GM10248 (cell line): ENCODE measurements around the gene BTG2.

Experiments used
- CTCF ChIA-PET: fragments of 300-600 bp; sonication (Branson Sonifier 250); formaldehyde crosslinking; extraction: SDS; loops from one replicate; lab custom pipeline; 2021; ENCODE audit warnings: antibody characterized with exemption; lab: Yijun Ruan, JAX
- POLR2A ChIA-PET: fragments of 350-650 bp; sonication (Branson Sonifier 250); formaldehyde crosslinking; extraction: SDS; loops from one replicate; lab custom pipeline; 2020; ENCODE audit warnings: antibody characterized with exemption; lab: Yijun Ruan, JAX
- DNase-seq: peaks from one replicate; pipeline ENCODE4 v3.0.0; 2012; ENCODE audit errors: extremely low spot score
- CTCF ChIP-seq: IDR thresholded peaks from 2 replicates; pipeline ENCODE4 v1.5.1; 2012; ENCODE audit warnings: mild to moderate bottlenecking, low read depth; ENCODE audit errors: extremely low read depth, missing control alignments, control extremely low read depth

Gene BTG2

GRCh38 chr1:203267912-203268311 lies 37.4 kb upstream of the BTG2 start:
- no peak for DNase-seq
- CTCF ChIA-PET, result interaction anchor here (0.6 to 14.4 kb wide), 78 partner anchors 10 to 459 kb away, joined by 3 to 690 read pairs (median 5); partner anchors contain the start of genes BTG2, FMOD, OPTC and PPFIA4
- TF ChIP-seq CTCF, result no peak
- POLR2A ChIA-PET, result interaction anchor here (1.2 kb wide), 1 partner anchor 39 kb away, joined by 7 read pairs; no protein-coding TSS in a partner anchor

DNA sequence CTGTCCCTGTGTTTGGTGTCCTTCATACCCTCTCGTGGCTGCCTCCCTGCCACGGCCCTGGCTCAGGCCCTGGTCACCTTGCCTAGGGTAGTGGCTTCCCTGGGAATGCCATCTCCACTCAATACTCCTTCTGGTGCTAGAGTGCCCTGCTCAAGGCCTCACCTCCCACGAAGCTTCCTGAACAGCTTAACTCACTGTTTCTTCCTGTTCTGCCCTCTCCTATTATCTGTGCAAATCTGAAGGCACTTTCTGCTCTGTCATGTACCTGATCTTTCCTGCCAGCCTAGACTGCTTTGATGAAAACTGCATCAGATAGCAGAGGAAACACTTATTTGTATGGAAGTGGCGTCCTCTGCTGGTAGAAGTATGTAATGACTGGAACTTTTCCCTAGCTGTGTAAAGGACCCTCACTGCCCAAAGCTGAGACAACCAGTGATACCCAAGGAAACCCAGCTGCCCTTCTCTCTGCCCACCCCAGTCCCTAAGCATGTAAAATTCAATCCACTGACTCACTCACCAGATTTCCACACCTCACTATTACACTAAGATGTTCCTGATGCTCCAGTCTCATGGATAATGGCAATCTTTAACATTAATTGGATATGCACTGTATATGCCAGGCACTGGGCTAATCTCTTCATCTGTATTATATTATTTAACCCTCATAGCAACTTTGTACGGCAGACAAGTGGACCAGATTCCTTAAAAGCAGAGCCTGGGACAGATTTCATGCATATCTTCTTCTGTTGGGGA lies 36.2 kb upstream of the BTG2 start:
- DNase-seq, result peak; percentile 72
- ChIA-PET POLR2A (interaction anchor here (0.7 to 1.0 kb wide), 2 partner anchors 38 to 43 kb away, joined by 3 read pairs; no protein-coding TSS in a partner anchor), CTCF (interaction anchor here (0.6 to 14.4 kb wide), 47 partner anchors 8 to 443 kb away, joined by 3 to 690 read pairs (median 5); partner anchors contain the start of genes BTG2, FMOD, PPFIA4 and PRELP)
- TF ChIP-seq CTCF, result peak; percentile 91

GRCh38 chr1:203269654-203270020 lies 35.7 kb upstream of the BTG2 start:
- no peak for DNase-seq
- POLR2A ChIA-PET, result interaction anchor here (0.7 to 1.0 kb wide), 2 partner anchors 38 to 42 kb away, joined by 3 read pairs; no protein-coding TSS in a partner anchor
- TF ChIP-seq CTCF, result no peak
- CTCF ChIA-PET, result interaction anchor here (0.6 to 14.4 kb wide), 42 partner anchors 8 to 442 kb away, joined by 3 to 690 read pairs (median 4); partner anchors contain the start of genes BTG2, FMOD, PPFIA4 and PRELP

DNA sequence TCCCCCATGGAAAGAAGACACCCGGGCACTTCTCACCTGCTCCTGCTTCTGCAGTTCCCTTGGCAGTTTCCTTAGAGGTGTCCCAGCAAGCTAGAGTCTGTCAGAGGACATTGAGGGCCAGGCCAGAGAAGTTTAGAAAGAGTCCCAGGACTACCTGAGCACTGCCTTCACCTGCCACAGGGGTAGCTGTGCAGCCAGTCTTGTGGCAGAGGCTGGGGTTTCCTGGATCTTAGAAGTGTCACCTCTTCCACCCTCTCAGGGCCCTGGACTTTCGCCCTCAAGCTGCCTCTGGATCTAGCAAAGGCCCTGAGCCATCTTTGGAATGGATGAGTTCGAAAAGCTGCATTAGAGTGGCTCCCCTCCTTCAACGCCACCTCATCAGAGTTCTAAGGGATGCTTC lies 34.9 kb upstream of the BTG2 start:
- ChIA-PET CTCF (interaction anchor here (1.1 to 14.4 kb wide), 17 partner anchors 17 to 230 kb away, joined by 3 to 690 read pairs (median 36); partner anchors contain the start of genes BTG2, FMOD and PRELP), POLR2A (no interaction called here)
- no peak for DNase-seq
- no peak for TF ChIP-seq CTCF

- CTCF ChIA-PET, result interaction anchor here (1.1 to 14.4 kb wide), 14 partner anchors 14 to 234 kb away, joined by 3 to 690 read pairs (median 36); partner anchors contain the start of genes BTG2 and FMOD
- DNase-seq, result peak; percentile 59
- TF ChIP-seq CTCF, result no peak
- POLR2A ChIA-PET, result interaction anchor here (2.3 kb wide), 1 partner anchor 35 kb away, joined by 21 read pairs; the partner anchor contains the start of gene BTG2
These were observed 34.1 kb upstream of the BTG2 start for GRCh38 chr1:203271018-203271743.
